Measurements from ENCODE around the gene BIN1. TPM values are rescaled to one million over a fixed set of nuclear protein-coding genes. Genes with fewer than 3 reads are reported as not detected.

Gene BIN1
- total RNA-seq, 1 donor: 66.0 TPM

- DNase-seq (ENCODE audit: low read depth in 2 of 3, low spot score in 2 of 3): peak in 2 of 3 donors; percentile 40 to 78
Observed at GRCh38 chr2:127093648-127094210, 13.2 kb downstream of the BIN1 start.

- no peak for DNase-seq (ENCODE audit: low read depth in 2 of 3, low spot score in 2 of 3)
Observed at GRCh38 chr2:127092901-127093516, 13.9 kb downstream of the BIN1 start.

- DNase-seq (ENCODE audit: low read depth in 2 of 3, low spot score in 2 of 3): no peak
Observed at GRCh38 chr2:127092306-127092705, 14.6 kb downstream of the BIN1 start.

GRCh38 chr2:127091886-127092285, 15.1 kb downstream of the BIN1 start:
- DNase-seq (ENCODE audit: low read depth in 2 of 3, low spot score in 2 of 3): no peak

DNA sequence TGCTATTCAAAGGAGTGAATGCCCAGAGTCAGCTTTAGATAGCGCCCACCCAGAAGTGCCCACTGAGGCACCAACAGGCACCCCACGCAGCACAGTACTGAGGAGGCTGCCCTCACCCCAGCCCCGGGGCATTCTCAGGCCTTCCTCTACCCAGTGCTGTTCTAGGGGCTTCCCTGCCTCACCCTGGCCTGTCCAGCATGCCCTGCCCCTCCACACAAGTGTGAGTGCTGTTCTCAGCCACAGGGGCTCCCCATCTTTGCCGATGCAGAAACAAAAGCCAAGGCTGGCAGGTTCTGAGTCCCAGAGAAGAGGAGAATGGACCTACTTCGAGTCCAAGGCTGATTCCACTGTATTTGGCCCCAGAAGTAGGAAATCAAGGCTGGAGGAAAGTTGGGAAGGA, 15.8 kb downstream of the BIN1 start:
- no peak for DNase-seq (ENCODE audit: low read depth in 2 of 3, low spot score in 2 of 3)

- no peak for DNase-seq (ENCODE audit: low read depth in 2 of 3, low spot score in 2 of 3)
Observed at GRCh38 chr2:127090281-127091120, 16.5 kb downstream of the BIN1 start.

DNA sequence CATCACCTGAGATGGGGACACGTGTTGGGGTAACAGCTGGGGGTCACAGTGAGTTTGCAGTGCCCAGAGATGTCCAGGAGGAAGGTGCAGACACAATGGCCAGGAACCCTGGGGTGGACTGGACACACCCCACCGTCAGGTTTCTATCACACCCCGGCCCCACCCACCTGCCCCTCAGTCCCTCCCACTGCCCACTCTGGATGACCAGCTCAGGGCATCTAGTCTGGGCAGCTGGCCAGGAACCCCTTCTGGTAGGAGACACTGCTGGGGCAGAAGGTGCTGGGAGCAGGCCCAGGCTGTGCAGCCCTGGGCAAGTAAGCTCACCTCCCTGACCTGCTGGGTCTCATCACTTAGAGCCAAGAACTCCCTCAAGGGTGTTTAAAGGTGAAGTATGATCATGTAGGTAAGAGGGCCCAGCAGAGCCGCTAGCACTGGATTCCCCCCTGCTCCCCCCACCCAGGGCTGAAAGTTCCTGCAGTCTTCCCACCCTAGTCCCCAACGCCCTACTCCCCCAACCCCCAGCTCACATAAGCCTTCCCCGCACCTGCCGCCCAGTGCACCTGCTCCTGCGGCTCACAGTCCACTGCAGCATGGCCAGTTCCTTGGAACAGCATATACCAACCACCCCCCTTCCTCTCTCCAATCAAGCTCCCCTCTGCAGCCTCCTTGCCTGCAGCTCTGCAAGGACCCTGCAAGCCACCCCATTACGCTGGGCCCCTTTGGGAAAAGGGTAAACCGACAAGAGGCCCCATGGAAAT, 17.3 kb downstream of the BIN1 start:
- no peak for DNase-seq (ENCODE audit: low read depth in 2 of 3, low spot score in 2 of 3)

GRCh38 chr2:127088706-127089105, 18.2 kb downstream of the BIN1 start:
- no peak for DNase-seq (ENCODE audit: low read depth in 2 of 3, low spot score in 2 of 3)

- DNase-seq (ENCODE audit: low read depth in 2 of 3, low spot score in 2 of 3): peak in 2 of 3 donors; percentile 64 to 82
Observed at GRCh38 chr2:127087791-127088495, 19.0 kb downstream of the BIN1 start.

- peak in 2 of 3 donors; percentile 61 to 75 for DNase-seq (ENCODE audit: low read depth in 2 of 3, low spot score in 2 of 3)
Observed at GRCh38 chr2:127086990-127087790, 19.8 kb downstream of the BIN1 start.

GRCh38 chr2:127085317-127085681, 21.7 kb downstream of the BIN1 start:
- DNase-seq (ENCODE audit: low read depth in 2 of 3, low spot score in 2 of 3): peak in 1 of 3 donors; percentile 59

DNA sequence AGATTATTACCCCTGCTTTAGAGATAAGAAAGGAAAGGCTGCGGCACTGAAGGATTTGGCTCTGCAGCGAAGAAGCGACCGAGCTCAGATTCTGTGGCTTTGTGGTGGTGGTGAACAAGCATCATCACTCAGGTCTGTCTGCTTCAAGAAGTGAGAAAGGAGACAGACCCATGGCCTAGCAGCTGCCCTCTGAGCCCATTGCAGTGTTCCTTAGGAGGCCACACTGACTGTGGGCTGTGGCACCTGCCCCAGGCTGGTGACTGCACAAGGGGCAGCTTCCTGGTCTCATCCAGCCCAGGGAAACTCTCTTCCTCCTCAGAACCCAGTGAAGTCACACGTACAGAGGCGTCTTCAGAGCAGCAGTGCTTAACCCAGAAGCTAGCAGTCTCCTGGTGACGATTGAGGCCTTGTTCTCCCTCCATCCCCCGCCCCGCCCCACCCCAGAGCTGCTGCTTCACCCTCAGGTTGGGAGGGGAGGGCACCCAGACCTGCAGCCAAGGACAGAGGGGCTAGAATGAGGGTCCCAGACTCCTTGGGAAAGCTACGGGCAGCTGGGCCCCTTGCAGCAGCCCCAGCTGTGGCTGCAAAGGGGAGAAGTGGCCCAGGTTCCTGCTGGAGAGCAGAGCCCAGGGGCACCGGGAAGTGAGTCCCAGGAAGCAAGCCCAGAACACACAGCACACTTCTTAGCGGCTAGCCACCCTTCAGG, 22.2 kb downstream of the BIN1 start:
- DNase-seq (ENCODE audit: low read depth in 2 of 3, low spot score in 2 of 3): peak in 1 of 3 donors; percentile 21

DNA sequence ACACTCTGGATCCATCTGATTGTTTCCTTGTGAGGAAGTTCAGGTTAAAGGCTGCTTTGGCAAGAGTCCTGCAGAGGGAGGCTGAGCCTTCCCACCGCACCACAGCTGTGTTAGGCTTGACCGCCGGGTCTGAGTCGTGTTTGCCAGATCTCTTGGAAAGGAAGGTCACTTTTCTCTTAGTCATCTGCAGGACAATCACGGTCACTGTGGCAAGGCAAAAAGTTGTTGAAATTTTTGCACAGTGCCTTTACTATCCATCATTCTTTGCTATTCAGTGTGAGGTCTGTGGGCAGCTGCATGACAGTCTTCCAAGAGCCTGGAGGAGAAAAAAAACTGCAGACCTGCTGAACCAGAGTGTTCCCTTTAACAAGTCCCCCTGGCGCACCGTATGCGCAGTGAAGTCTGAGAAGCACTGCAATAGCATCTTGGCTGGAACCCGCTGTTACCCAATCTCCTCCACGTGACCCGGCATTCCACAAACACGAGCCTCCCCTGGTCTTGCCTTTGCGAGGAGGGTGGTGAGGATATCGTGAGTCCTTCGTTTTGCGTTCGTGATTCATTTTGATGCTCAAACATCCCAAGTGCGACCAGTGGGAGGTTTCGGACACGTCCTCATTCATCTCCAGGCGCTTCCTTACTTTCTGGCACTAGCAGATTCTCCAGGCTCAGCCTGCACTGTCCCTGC, 23.0 kb downstream of the BIN1 start:
- no peak for DNase-seq (ENCODE audit: low read depth in 2 of 3, low spot score in 2 of 3)

DNA sequence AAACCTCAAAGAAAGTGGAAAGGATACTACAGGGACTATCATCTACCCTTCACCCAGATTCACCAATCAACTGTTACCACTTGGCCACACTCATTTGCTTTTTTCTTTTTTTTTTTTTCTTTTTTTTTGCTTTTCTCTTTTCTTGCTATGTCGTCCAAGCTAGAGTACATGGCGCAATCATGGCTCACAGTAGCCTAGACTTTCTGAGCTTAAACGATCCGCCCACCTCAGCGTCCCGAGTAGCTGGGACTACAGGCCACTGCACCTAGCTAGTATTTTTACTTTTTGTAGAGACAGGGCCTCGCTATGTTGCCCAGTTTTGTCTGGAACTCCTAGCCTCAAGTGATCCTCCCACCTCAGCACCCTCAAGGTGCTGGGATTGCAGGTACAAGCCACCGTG, 24.0 kb downstream of the BIN1 start:
- DNase-seq (ENCODE audit: low read depth in 2 of 3, low spot score in 2 of 3): no peak

DNA sequence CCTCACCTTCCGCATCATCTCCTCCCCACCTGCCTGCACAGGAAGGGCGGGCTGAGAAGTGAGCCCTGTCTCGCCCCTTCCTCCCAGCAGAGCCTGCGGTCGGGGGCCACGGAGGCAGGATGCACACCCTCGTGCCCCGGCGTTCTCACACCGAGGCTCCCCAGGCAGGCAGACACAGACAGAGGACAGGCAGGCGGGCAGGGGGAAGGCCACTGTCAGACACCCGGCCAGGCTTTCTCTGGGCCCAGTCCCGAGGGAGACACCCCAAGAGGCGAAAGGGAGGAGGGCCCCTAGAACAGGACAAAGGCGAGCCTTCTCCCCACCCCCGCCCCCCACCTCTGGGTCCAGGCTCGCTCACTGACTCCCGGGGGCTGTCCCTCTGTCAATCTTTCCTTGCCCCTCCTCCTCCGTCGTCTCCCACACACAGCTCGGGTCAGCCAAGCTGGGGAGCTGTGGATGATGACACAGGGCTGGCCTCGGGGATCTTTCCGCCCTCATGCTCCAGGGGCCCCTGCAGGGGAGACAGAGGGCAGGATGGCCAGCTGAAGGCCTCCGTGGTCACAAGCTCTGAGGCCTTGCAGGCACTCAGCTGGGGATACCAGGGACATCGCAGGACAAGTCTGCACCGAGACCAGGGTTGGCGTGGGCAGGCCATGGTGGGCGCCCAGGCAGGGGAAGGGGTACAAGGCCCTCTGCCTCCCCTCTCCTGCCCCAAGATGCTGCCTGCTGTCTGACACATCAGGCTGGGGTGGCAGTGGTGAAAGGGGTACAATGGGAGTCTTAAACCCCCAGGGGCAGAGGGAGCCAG, 24.9 kb downstream of the BIN1 start:
- peak; percentile 47 to 89 (median 76) for DNase-seq (ENCODE audit: low read depth in 2 of 3, low spot score in 2 of 3)

DNA sequence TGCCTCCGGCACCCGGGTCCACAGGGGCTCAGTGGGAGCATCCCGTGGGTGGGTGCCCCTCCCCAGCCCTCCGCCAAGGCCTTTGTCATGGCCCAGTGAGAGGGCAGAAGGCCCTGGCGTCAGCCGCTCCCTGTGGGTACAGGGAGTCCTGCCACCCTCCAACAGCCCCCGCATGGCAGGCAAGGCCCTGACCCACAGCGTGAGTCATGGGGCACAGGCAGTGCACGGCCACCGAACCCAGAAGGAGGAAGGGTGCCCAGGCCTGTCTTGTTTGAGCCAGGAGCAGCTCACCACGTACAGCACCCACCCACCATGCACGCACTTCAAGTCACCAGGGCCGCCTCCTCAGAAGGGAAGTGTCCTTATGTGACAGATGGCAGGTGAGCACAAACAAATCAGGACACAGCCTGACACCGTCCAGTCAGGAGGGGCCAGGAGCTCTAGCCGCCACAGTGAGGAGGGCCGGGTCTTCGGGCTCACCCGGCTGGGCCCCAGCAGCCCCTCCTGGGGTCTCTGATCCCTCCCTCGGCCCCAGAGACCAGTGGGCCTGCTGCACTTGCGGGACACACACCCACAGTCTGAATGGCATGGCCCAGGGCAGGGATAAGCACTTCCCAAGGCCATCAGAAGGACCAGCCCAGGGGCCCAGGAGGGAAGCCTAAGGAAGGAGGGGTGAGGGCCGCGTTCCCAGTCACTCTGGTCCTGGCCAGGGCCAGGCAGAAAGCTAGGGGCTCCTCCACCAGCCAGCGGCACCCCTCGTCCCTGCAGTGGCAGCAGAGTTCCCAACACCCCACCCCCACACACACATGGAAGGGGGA, 25.8 kb downstream of the BIN1 start:
- DNase-seq (ENCODE audit: low read depth in 2 of 3, low spot score in 2 of 3): peak; percentile 19 to 68 (median 68)
